Osteoblast (primary cell): ENCODE data around the gene UBTD1. TPM values are rescaled to one million over a fixed set of nuclear protein-coding genes. Genes with fewer than 3 reads are reported as not detected.

ENCODE experiments used
- DNase-seq: peaks from one replicate; pipeline ENCODE4 v3.0.0; 2011; ENCODE audit warnings: low spot score, mixed read lengths; ENCODE audit not compliant: insufficient read length; ENCODE audit errors: missing footprints
- H2AFZ ChIP-seq: 2 replicates; pipeline ENCODE4 v1.6.0; 2011; ENCODE audit warnings: mild to moderate bottlenecking, low read length
- H3K27ac ChIP-seq: 2 replicates; pipeline ENCODE4 v1.5.1; 2011; ENCODE audit warnings: mild to moderate bottlenecking, low read depth, low read length, moderate library complexity
- H3K27me3 ChIP-seq: 2 replicates; pipeline ENCODE4 v1.6.0; 2012; ENCODE audit warnings: mild to moderate bottlenecking, control low read depth, inconsistent platforms, low read length, moderate library complexity; ENCODE audit not compliant: insufficient read depth
- H3K36me3 ChIP-seq: 2 replicates; pipeline ENCODE4 v1.5.1; 2011; ENCODE audit warnings: mild to moderate bottlenecking, low read length, control low read depth, moderate library complexity; ENCODE audit not compliant: insufficient read depth
- H3K4me1 ChIP-seq: 2 replicates; pipeline ENCODE4 v1.5.1; 2011; ENCODE audit warnings: mild to moderate bottlenecking, low read length, control low read depth, moderate library complexity; ENCODE audit not compliant: insufficient read depth
- H3K4me2 ChIP-seq: 2 replicates; pipeline ENCODE4 v1.6.0; 2011; ENCODE audit warnings: mild to moderate bottlenecking, low read length; ENCODE audit not compliant: insufficient read depth
- H3K4me3 ChIP-seq: fragments of 200-600 bp; sonication (generic); 3 replicates; pipeline ENCODE4 v1.5.1; 2012; ENCODE audit warnings: mild to moderate bottlenecking, low read length, inconsistent platforms; ENCODE audit not compliant: insufficient read depth
- H3K79me2 ChIP-seq: 2 replicates; pipeline ENCODE4 v1.6.0; 2012; ENCODE audit warnings: mild to moderate bottlenecking, low read length, control low read depth, inconsistent platforms; ENCODE audit not compliant: insufficient read depth
- H3K9me3 ChIP-seq: 2 replicates; pipeline ENCODE4 v1.5.1; 2011; ENCODE audit warnings: low read depth, low read length, control low read depth
- H4K20me1 ChIP-seq: 2 replicates; pipeline ENCODE4 v1.6.0; 2012; ENCODE audit warnings: mild to moderate bottlenecking, low read length, control low read depth; ENCODE audit not compliant: insufficient read depth
- CTCF ChIP-seq: IDR thresholded peaks from 2 replicates; pipeline ENCODE4 v1.5.1; 2011; ENCODE audit warnings: mild to moderate bottlenecking, low read depth, low read length, moderate library complexity; ENCODE audit errors: extremely low read depth
- total RNA-seq: library from RNA; depleted of rRNA; stranded (reverse); fragments of >200 nt; gene quantifications from 2 replicates; pipeline ENCODE4 v1.2.3, GENCODE V29; 2012

Gene UBTD1
- total RNA-seq, 1 donor, result 29.0 TPM

DNA sequence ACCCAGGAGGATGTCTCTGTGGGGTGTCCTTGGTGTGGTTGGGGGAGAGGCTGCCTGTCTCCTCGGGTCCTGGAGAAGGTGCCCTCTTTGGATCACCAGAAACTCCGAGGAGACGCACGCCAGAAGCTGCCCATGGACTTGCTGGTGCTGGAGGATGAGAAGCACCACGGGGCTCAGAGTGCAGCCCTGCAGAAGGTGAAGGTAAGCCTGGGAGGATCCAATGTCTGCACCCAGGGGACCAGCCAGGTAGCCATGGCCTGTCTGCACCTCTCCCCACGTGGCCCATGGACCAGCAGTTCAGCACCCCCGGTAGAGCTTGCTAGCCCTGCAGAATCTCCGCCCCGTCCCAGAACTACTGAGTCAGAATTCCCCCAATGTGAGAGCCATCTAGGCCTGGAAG lies 79.0 kb downstream of the UBTD1 start:
- H3K4me2 ChIP-seq, result no peak overlapping the region
- no peaks in the 10 kb centered on the region for H3K27me3 ChIP-seq
- no peaks in the 10 kb centered on the region for H3K36me3 ChIP-seq
- no peak overlapping the region for H3K4me3 ChIP-seq
- DNase-seq, result no peak
- no peaks in the 10 kb centered on the region for H4K20me1 ChIP-seq
- H3K79me2 ChIP-seq, result no peaks in the 10 kb centered on the region
- H3K9me3 ChIP-seq, result no peaks in the 10 kb centered on the region
- H3K4me1 ChIP-seq, result peaks cover 16% of the 10 kb centered on the region
- H3K27ac ChIP-seq, result no peak overlapping the region
- no peak overlapping the region for H2AFZ ChIP-seq
- no peak for TF ChIP-seq CTCF

DNA sequence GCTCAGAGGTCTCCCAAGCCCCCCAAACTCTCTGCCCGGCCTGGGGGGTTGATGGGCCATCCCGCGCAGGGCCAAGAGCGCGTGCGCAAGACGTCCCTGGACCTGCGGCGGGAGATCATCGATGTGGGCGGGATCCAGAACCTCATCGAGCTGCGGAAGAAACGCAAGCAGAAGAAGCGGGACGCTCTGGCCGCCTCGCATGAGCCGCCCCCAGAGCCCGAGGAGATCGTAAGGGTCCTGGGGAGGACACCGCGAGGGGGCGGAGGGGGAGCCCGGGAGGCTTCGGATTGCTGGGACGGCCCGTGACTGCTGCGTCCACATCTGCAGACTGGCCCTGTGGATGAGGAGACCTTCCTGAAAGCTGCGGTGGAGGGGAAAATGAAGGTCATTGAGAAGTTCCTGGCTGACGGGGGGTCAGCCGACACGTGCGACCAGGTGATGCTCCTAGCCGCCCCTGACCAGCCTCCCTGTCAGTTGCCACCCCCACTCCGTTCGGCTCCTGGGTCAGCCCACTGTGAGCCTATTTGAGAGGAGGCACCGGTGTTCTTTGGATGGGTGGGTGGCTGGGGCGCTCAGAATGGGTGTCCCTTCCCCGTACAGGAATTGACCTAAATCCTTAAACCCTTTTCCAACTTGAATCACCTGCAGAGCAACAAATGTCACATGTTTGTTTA lies 79.6 kb downstream of the UBTD1 start:
- no peak for TF ChIP-seq CTCF
- Histone ChIP-seq H3K79me2 (no peaks in the 10 kb centered on the region), H3K4me3 (no peak overlapping the region), H2AFZ (no peak overlapping the region), H3K4me1 (peaks cover 10% of the 10 kb centered on the region), H3K36me3 (no peaks in the 10 kb centered on the region), H3K27ac (no peak overlapping the region), H4K20me1 (no peaks in the 10 kb centered on the region), H3K4me2 (no peak overlapping the region), H3K27me3 (no peaks in the 10 kb centered on the region), H3K9me3 (no peaks in the 10 kb centered on the region)
- no peak for DNase-seq

- Histone ChIP-seq H3K36me3 (no peaks in the 10 kb centered on the region), H2AFZ (no peak overlapping the region), H3K9me3 (no peaks in the 10 kb centered on the region), H3K4me2 (no peak overlapping the region), H3K27me3 (no peaks in the 10 kb centered on the region), H4K20me1 (no peaks in the 10 kb centered on the region), H3K79me2 (no peaks in the 10 kb centered on the region), H3K27ac (no peak overlapping the region), H3K4me3 (no peak overlapping the region), H3K4me1 (peaks cover 10% of the 10 kb centered on the region)
- no peak for TF ChIP-seq CTCF
- DNase-seq, result no peak
These were observed 82.0 kb downstream of the UBTD1 start for GRCh38 chr10:97580421-97581367.

GRCh38 chr10:97582169-97582568 lies 83.4 kb downstream of the UBTD1 start:
- Histone ChIP-seq H4K20me1 (no peaks in the 10 kb centered on the region), H3K9me3 (no peaks in the 10 kb centered on the region), H3K27ac (no peak overlapping the region), H2AFZ (no peak overlapping the region), H3K79me2 (no peaks in the 10 kb centered on the region), H3K4me1 (peaks cover 10% of the 10 kb centered on the region), H3K4me2 (no peak overlapping the region), H3K4me3 (no peak overlapping the region), H3K36me3 (no peaks in the 10 kb centered on the region), H3K27me3 (no peaks in the 10 kb centered on the region)
- DNase-seq, result no peak
- no peak for TF ChIP-seq CTCF
